Caki2 (cell line): Measurements from ENCODE around the gene CDON. TPM values are rescaled to one million over a fixed set of nuclear protein-coding genes. Genes with fewer than 3 reads are reported as not detected.
A peak's percentile ranks its signal among the peaks of the same experiment; 100 is the strongest.

Experiments
- DNase-seq: peaks from one replicate; pipeline ENCODE4 v3.0.0-alpha.2; 2015; ENCODE audit warnings: low read depth
- in situ Hi-C: cut with HindIII; loops from 2 replicates; pipeline ENCODE4 v1.10.0; 2016; ENCODE audit warnings: low sequenced_read_pairs, low pct_unique_long_range_greater_than_20kb, mixed read lengths
- total RNA-seq: library from RNA; depleted of rRNA; stranded (reverse); fragments of >200 nt; shearing (Covaris generic); gene quantifications from 2 replicates; pipeline ENCODE4 v1.2.3, GENCODE V29; 2014; ENCODE audit warnings: low replicate concordance; rRNA removed

The CDON gene, protein sequence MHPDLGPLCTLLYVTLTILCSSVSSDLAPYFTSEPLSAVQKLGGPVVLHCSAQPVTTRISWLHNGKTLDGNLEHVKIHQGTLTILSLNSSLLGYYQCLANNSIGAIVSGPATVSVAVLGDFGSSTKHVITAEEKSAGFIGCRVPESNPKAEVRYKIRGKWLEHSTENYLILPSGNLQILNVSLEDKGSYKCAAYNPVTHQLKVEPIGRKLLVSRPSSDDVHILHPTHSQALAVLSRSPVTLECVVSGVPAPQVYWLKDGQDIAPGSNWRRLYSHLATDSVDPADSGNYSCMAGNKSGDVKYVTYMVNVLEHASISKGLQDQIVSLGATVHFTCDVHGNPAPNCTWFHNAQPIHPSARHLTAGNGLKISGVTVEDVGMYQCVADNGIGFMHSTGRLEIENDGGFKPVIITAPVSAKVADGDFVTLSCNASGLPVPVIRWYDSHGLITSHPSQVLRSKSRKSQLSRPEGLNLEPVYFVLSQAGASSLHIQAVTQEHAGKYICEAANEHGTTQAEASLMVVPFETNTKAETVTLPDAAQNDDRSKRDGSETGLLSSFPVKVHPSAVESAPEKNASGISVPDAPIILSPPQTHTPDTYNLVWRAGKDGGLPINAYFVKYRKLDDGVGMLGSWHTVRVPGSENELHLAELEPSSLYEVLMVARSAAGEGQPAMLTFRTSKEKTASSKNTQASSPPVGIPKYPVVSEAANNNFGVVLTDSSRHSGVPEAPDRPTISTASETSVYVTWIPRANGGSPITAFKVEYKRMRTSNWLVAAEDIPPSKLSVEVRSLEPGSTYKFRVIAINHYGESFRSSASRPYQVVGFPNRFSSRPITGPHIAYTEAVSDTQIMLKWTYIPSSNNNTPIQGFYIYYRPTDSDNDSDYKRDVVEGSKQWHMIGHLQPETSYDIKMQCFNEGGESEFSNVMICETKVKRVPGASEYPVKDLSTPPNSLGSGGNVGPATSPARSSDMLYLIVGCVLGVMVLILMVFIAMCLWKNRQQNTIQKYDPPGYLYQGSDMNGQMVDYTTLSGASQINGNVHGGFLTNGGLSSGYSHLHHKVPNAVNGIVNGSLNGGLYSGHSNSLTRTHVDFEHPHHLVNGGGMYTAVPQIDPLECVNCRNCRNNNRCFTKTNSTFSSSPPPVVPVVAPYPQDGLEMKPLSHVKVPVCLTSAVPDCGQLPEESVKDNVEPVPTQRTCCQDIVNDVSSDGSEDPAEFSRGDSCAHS (N-terminal part only)
- total RNA-seq = 2.2 TPM in 2 replicates

- DNase-seq = peak; percentile 76
- in situ Hi-C loops = no loop called here
These were observed at the start of gene CDON for GRCh38 chr11:126062679-126063506. CDON (minus strand) TSS chr11:126062866; CDS start chr11:126023476, 39,390 bp downstream.

- in situ Hi-C loops = no loop called here
- DNase-seq = no peak
These were observed 48.9 kb upstream of the CDON start for GRCh38 chr11:126111458-126112116.

- in situ Hi-C loops = no loop called here
- DNase-seq = peak; percentile 64
These were observed 47.5 kb upstream of the CDON start for GRCh38 chr11:126109941-126110731.

DNA sequence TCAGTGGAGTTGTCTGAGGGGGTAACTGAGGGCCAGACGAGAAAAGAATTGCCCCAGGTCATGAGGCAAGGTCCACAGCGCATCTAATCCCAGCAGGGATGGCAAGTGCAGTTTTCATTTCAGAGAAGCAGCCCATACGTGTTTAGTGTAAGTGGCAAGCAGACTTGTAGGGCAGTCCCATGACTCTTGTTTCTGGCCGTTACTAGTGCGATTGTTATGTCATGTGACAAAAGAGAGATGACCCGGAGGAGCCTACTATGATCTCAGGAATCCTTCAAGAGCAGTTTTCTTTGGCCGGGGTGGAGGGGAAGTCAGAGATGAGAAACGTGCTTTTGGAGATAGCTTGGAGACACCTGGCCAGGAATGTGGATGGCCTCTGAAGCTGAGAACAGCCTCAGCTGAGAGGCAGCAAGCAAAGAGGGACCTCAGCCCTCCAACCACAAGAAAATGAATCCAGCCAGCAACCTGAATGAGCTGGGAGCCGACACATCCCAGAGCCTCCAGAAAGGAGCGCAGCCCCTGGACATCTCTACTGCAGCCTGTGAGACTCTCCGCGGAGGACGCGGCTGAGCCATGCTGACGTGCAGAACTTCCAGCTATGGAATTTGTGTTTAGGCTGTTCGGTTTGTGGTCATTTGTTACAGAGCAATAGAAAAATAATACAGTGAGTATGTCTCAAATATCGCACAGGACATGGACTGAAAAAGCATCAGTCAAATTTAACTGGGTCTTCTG, 44.1 kb upstream of the CDON start:
- DNase-seq = no peak

GRCh38 chr11:126105748-126106080, 43.0 kb upstream of the CDON start:
- no peak for DNase-seq
- in situ Hi-C loops = no loop called here

More for the DNA sequence above, 44.1 kb upstream of the CDON start:
- in situ Hi-C loops = no loop called here

- in situ Hi-C loops = no loop called here
- no peak for DNase-seq
These were observed 42.5 kb upstream of the CDON start for GRCh38 chr11:126105022-126105747.

- in situ Hi-C loops = no loop called here
- DNase-seq = no peak
These were observed 41.8 kb upstream of the CDON start for GRCh38 chr11:126104420-126104819.

DNA sequence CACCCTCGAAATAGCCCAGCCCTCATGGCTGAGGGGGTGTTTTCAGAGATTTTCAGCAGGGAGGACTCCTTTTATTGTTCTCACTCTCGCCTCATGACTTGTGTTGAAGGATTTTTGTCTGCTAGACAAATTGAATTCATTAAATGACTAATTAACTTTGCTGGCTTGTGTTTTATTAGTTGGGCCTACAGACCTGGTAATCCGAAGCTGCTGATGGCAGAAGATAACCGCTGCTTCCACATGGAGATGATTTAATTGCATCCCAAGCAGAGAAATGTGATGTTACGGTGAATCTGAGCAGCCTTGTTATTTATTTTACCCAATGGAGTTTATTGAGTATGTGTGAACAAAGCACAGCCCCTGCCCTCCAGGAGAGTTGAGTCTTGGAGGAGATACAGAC, 40.5 kb upstream of the CDON start:
- in situ Hi-C loops = no loop called here
- no peak for DNase-seq

DNA sequence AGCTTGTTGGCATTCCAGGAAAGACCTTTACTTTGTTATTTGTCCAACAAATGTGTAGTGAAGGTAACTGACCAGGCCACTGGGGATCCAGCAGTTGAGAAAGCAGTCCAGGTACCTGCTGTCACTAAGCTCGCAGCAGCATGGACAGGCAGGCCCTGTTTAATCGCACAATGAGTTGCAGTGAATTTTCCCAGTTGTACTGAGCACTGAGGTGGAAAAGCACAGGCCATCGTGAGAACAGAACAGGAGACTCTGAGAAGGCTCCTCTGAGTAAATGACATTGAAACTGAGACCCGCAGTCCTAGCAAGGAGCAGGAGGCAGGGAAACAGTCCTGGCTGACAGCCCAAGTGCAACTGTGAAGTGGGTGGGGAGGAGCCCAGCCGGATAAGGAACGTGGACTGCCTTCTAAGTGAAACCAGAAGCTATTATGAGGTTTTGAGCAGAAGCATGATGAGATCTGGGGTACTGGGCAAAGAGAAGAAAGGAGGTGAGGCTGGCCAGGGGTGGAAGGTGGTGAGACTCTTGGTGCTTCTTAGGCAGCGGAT, 39.8 kb upstream of the CDON start:
- no peak for DNase-seq
- in situ Hi-C loops = no loop called here

DNA sequence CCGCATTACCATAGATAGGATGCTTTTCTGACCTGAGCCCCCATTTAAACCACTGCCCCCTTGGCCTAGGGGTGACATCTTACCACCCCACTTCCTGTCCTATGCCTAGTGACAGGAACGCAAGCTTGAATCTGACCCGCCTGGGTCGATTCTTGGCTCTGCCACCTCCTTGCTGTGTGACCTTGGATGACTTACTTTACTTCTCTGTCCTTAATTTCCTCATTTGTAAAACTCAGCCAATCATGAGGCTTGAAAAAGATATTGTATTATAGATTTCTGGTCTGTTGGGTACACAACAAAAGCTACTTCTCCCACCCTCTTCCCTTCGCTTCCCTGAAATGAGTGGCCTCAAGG, 39.2 kb upstream of the CDON start:
- DNase-seq = no peak
- in situ Hi-C loops = no loop called here

DNA sequence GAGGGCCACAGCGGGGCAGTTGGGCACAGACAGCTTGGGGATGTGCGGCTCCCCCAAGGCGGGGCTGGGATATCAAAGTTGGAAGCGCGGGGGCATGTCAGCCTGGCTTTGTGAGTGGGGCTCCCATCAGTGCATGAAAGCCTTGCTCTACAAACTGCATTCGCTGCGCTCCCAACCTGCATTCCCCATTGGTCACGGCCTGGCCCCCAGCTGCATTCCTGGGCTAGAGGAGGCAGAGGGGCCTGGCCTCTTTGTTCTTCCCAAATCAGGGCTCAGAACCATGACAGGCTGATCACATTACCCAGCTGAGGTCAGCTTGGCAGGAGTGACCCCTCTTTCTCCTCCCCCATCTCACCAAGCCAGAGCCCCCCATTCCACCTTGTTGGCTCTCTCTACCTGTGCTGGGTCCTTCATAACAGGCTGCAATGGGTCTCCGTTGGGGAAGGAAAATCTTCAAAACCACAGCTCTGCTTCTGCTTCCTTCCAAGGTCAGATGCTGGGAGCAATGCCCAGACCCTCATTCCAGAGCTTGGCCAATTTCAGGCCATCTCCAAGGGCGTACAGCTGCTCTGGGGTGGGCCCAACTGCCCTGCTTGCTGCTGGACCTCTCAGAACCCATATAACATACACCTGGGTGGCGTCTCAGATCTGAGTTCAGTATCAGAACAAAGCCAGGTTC, 38.7 kb upstream of the CDON start:
- in situ Hi-C loops = no loop called here
- DNase-seq = no peak

DNA sequence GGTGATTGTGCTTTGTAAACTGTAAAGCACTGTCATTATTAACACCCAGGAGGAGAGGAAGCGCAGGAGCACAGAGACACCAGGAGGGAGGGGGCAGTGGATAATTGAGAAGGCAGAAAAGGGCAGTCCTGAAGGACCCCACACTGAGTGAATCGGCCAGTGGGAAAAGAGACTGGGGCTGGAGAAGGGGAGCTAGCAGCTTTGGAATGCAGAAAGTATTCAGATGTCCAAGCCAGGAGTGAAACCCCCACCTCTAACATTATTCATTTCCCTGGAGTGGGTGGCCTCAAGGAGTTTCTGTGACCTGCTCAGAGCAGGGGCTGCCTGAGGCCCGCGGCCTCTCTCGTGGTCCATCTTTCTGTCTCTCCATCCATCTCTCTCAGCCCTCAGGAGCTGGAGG, 38.0 kb upstream of the CDON start:
- DNase-seq = no peak
- in situ Hi-C loops = no loop called here

- in situ Hi-C loops = no loop called here
These were observed 35.6 kb upstream of the CDON start for GRCh38 chr11:126098204-126098769.

GRCh38 chr11:126095745-126096144, 33.1 kb upstream of the CDON start:
- no peak for DNase-seq
- in situ Hi-C loops = no loop called here

More at GRCh38 chr11:126098204-126098769, 35.6 kb upstream of the CDON start:
- no peak for DNase-seq
